ENCODE data around the gene RAB44.
"Not testable (repeated sequence)": the region's sequence is repeated elsewhere in the genome, so short reads cannot be mapped to it uniquely, and the experiment has no call there.

The RAB44 gene, protein sequence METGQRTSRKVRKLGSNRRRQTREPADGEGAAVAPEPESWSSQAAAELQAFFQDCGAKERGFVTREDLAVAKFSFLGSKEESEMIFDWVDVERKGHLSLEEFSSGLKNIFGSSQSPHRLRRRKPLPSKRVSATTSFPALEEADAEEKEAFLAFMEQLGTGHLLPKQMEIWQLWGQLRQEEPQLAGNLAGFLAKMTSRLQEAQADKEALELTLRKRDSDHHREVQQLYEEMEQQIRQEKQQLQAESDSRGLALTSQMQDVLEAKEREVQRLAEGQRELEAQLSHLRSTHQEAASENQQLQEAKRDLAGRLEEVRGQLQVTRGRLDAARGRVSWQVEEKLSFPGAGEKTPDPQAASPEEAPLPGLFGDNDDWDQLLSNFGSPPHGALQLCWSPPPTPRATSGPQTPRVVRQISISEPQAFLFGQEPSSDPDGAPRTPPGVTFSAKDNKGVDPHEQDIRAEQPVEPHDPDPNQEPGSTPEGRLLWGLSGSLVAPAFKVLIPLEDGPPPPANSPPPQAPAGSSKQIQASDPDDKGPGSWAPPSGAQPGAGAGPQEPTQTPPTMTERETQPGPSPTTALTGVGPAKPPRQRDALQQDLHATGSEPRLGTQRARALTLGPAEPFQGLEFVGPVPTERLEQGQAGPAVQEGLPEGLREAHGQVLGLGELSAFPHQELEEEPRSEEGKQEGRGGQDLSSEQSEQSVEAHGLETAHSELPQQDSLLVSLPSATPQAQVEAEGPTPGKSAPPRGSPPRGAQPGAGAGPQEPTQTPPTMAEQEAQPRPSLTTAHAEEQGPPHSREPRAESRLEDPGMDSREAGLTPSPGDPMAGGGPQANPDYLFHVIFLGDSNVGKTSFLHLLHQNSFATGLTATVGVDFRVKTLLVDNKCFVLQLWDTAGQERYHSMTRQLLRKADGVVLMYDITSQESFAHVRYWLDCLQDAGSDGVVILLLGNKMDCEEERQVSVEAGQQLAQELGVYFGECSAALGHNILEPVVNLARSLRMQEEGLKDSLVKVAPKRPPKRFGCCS

DNA sequence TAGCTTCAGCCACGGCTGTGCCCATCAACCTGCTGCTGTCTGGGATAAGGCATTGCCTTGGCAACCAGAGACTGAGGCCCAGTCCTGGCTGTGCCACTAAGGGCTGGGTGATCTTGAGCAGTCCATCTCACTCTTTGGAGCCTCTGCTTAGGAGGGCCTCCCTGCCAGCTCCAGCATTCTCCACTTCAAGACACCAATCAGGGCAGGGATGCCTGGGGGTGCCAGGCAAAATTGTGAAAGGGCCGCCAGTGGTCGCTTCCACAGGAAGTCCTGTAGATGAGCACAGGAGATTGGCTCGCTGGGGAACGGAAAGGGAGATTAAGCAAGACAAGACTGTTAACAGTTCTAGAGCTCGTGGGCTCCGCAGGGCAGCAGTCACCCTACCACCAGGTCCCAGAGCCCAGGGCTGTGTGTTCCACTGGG, at the start of gene RAB44:
Gene RAB44, plus strand, starts transcription at position 346 of the 423 bp plus-strand sequence. CDS start 6,410 bp downstream, outside the sequence.
- no peak for DNase-seq (ENCODE audit: low read depth in 1 of 2, low spot score in 1 of 2)
- in situ Hi-C loops (cut with HindIII; ENCODE audit: low pct_unique_long_range_greater_than_20kb, low sequenced_read_pairs), result no loop called here
- TF ChIP-seq JUND (IDR thresholded peaks at IDR 0.05; ENCODE audit: low read depth), result no peak

DNA sequence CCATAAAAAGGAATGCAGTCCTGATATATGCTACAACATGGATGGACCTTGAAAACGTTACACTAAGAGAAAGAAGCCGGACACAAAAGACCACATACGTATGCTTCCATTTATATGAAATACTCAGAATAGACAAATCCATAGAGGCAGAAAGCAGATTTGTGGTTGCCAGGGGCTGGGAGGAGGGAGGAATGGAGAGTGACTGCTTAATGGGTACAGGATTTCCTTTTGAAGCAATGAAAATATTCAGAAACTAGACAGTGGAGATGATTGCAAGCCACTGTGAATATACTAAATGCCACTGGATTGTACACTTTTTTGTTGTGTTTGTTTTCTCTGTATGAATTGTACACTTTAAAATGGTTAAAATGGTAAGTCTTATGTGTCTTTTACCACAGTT, 48.5 kb upstream of the RAB44 start:
- DNase-seq (ENCODE audit: low read depth in 1 of 2, low spot score in 1 of 2), result no peak
- in situ Hi-C loops (cut with HindIII; ENCODE audit: low pct_unique_long_range_greater_than_20kb, low sequenced_read_pairs), result no loop called here
- no peak for TF ChIP-seq JUND (IDR thresholded peaks at IDR 0.05; ENCODE audit: low read depth)

DNA sequence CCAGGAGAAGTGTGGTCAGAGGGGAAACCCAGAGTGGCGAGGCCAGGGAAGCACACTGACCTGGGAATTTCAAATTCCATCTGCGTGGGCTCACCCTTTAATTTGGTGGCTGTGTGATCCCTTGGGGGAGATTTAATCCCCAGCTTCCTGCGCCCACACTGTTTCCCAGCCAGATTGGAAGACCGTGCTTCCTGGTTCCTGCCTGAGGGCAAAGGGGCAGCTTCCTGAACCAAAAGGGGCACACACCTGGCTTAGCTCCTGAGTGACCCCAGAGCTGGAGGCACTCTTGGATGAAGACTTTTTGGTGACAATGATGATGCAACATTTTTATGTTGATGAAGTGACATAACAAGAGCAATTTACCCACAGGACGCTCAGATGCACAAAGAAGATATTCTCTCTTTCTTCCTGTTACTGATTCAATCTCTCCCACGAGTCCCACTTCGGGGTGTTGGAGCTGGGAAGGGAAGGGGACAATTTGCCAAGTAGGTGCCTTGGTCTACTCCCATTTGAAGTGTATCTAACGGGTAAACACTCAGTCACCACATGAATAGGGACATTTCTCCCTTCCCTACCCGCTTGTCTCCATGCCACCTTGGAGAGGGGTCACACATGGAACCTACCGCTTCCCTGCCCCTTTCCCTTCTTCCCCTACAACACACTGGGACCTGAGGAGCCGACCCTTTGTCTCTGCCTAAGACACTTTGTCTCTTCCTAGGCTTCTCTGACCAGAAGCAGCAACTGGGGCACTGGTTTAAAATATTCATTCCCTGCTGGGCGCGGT, 47.7 kb upstream of the RAB44 start:
- in situ Hi-C loops (cut with HindIII; ENCODE audit: low pct_unique_long_range_greater_than_20kb, low sequenced_read_pairs), result no loop called here

DNA sequence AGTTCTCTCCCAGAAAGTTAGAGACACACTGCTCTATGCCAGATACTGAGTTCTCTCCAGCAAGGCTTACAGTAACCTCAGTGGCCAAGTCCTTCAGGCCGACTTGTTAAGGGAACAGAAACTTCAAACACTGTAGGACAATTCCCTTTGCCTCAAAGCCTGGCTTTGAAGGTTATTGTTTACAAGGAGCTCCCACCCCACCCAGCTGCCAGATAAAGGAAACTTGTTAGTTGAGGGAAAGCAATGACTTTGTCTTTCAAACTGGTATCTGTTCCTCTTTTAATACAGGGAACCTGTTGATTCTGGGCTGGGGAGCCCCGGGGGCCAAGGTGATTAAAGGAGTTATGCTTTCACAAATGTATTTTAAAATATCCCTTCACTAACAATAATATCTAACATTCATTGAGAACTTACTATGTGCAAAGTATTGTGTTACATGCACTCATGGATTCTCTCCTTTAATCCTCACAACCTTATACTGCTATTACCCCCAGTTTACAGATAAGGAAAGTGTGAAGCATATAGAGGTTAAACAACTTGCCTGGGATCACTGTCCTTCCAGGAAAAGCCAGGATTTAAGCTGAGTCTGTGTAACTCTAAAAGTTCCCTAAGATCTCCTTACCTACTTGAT, 46.7 kb upstream of the RAB44 start:
- TF ChIP-seq JUND (IDR thresholded peaks at IDR 0.05; ENCODE audit: low read depth), result no peak
- no peak for DNase-seq (ENCODE audit: low read depth in 1 of 2, low spot score in 1 of 2)
- in situ Hi-C loops (cut with HindIII; ENCODE audit: low pct_unique_long_range_greater_than_20kb, low sequenced_read_pairs), result no loop called here

More for the DNA sequence above, 47.7 kb upstream of the RAB44 start:
- no peak for TF ChIP-seq JUND (IDR thresholded peaks at IDR 0.05; ENCODE audit: low read depth)
- DNase-seq (ENCODE audit: low read depth in 1 of 2, low spot score in 1 of 2), result peak in 1 of 2 experiments; percentile 51

DNA sequence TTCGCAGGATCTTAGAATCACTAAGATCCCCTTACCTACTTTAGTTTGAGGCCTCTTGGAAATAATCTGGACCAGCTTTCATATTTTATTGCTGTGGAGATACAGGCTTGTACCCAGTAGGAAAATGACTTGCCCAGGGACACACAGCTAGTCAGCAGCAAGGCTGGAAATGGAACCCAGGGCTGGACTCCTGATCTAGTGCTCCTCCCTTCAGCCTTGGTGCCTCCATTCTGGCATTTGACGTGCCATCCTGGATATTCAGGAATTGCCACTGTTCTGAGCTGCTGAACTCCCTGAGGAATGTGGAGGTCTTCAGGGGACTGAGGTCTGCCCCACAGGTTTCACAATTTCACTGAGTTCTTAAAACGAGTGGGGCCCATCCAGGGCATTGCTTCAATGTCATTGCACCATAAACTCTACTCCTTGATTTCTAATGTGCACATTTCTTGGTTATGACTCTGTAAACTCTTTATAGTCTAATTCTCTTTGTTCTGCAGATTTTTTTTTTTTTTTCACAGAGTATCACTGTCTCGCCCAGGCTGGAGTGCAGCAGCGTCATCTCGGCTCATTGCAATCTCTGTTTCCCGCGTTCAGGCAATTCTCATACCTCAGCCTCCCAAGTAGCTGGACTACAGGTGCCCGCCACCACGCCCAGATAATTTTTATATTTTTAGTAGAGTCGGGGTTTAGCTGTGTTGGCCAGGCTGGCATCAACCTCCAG, 45.8 kb upstream of the RAB44 start:
- in situ Hi-C loops (cut with HindIII; ENCODE audit: low pct_unique_long_range_greater_than_20kb, low sequenced_read_pairs), result no loop called here
- TF ChIP-seq JUND (IDR thresholded peaks at IDR 0.05; ENCODE audit: low read depth), result no peak
- no peak for DNase-seq (ENCODE audit: low read depth in 1 of 2, low spot score in 1 of 2)

DNA sequence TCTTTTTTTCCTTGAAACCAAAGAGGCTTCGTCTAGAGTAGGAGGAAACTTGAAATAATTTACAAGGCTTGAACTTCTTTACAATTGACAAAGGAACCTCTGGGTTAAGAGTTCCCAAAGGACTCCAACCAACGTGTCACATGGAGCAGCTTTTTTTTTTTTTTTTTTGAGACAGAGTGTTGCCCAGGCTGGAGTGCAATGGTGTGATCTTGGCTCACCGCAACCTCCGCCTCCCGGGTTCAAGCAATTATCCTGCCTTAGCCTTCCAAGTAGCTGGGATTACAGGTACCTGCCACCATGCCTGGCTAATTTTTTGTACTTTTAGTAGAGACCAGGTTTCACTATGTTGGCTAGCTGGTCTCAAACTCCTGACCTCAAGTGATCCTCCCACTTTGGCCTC, 43.2 kb upstream of the RAB44 start:
- DNase-seq (ENCODE audit: low read depth in 1 of 2, low spot score in 1 of 2); in situ Hi-C loops (cut with HindIII; ENCODE audit: low pct_unique_long_range_greater_than_20kb, low sequenced_read_pairs): not testable (repeated sequence)

DNA sequence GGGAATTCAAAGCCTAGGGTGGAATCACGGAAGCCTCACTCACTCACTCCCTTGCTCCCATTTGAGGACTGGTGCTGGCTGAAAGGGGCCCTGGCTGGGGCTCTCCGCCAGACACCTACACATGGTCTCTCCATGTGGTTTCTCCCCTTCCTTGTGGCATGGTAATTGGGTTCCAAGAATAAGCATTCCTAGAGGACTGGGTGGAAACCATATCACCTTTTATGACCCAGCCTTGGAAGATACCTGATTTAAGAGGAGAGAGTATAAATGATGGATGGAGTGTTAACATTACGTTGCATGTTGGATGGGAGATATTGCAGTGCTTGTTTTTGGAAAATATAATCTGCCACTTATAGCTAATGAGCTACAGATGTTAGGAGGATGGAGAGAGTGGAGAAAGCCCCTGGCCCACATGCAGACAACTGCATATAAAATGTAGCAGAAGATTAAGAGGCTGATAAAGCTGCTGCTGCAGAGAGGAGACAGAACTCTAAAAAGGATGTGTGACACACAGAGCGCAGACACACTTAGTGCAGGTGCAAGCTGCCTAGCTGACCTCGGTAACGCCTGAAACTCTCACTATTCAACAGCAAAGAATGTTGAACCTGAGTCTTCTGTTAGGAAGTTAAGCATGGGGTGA, 42.4 kb upstream of the RAB44 start:
- no peak for DNase-seq (ENCODE audit: low read depth in 1 of 2, low spot score in 1 of 2)
- no peak for TF ChIP-seq JUND (IDR thresholded peaks at IDR 0.05; ENCODE audit: low read depth)
- in situ Hi-C loops (cut with HindIII; ENCODE audit: low pct_unique_long_range_greater_than_20kb, low sequenced_read_pairs), result no loop called here

DNA sequence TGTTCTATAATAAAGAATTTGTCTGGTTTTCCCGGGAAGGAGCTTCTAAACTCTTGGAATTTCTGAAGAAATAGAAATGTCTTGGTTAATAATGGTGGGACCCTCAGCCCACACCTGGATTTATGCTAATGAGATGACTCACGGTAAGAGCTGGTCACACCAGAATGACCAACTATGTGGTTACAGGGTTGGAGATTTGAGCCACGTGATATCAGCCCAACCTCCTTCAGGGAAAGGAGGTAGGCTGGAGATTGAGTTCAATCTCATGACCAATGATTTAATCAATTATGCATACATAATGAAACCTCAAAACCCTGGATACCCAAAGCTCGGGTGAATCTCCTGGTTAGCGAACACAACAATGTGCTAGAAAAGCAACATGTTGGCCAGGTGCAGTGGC, 41.2 kb upstream of the RAB44 start:
- no peak for DNase-seq (ENCODE audit: low read depth in 1 of 2, low spot score in 1 of 2)
- in situ Hi-C loops (cut with HindIII; ENCODE audit: low pct_unique_long_range_greater_than_20kb, low sequenced_read_pairs), result no loop called here
- TF ChIP-seq JUND (IDR thresholded peaks at IDR 0.05; ENCODE audit: low read depth), result no peak

DNA sequence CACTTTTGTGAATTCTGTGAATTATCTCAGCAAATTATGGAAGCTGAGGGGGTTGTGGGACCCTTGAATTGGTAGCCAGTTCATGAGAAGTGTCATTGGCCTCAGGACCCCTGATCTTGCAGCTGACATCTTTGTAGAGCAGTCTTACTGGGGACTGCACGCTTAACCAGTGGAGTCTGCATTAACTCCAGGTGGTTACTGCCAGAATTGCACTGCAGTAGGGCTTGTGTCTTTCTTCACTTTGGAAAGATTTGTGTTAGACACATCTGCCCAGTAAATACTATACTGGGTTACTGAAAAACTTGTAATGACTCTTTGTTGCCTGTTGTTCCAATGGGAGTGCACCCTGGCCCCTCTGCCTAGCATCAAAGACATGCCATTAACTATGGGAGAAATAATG, 40.4 kb upstream of the RAB44 start:
- TF ChIP-seq JUND (IDR thresholded peaks at IDR 0.05; ENCODE audit: low read depth), result no peak
- in situ Hi-C loops (cut with HindIII; ENCODE audit: low pct_unique_long_range_greater_than_20kb, low sequenced_read_pairs), result no loop called here
- DNase-seq (ENCODE audit: low read depth in 1 of 2, low spot score in 1 of 2), result no peak

DNA sequence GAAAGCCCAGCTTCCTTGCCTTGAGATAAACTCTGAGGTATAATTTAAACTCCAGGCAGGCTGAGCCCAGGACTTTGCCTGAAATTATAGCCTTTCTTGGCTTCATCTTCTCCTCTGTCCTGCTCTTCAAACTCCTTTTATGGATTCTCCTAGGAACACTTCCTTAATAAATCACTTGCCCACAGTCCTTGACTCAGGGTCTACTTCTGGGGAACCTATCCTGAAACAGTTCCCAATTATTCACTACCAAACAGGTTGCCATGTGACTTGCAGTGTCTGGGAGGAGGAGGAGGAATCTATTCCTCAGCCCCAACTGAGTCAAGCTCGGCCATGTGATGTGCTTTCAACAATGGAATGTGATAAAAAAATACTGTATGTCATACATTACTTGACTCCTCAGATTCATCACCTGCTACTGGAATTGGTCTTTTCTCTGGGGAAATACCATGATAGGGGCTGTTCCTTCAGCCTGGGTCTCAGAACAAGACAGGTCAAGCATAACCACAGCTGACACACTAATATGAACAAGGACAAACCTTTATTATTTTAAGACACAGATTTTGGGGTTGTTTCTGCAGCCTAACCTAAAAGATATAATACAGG, 39.6 kb upstream of the RAB44 start:
- no peak for DNase-seq (ENCODE audit: low read depth in 1 of 2, low spot score in 1 of 2)
- TF ChIP-seq JUND (IDR thresholded peaks at IDR 0.05; ENCODE audit: low read depth), result no peak
- in situ Hi-C loops (cut with HindIII; ENCODE audit: low pct_unique_long_range_greater_than_20kb, low sequenced_read_pairs), result no loop called here
